HCT116 (cell line): Measurements from ENCODE around the gene GRIN2A. TPM values are rescaled to one million over a fixed set of nuclear protein-coding genes. Genes with fewer than 3 reads are reported as not detected.
"Not testable (repeated sequence)": the region's sequence is repeated elsewhere in the genome, so short reads cannot be mapped to it uniquely, and the experiment has no call there.

Source experiments
- ATAC-seq: fragments of 200-7000 bp; cut with Tn5 transposase; 2 replicates; pipeline ENCODE4 v1.9.1; 2020; ENCODE audit warnings: mild to moderate bottlenecking, moderate library complexity
- BruUV-seq: library from RNA; stranded (reverse); fragments of 400-500 nt; replicated peaks from 2 replicates; lab custom pipeline; 2021; lab: Mats Ljungman, UMichigan
- CTCF ChIA-PET: fragments of 300-600 bp; sonication (Branson Sonifier 250); formaldehyde crosslinking; loops from one replicate; lab custom pipeline; 2021; ENCODE audit warnings: antibody characterized with exemption; lab: Charles Lee
- POLR2A ChIA-PET: fragments of 300-600, 350-600 bp; sonication (Branson Sonifier 250); formaldehyde crosslinking; loops from one replicate; lab custom pipeline; 2021; ENCODE audit warnings: antibody characterized with exemption; lab: Charles Lee
- RAD21 ChIA-PET, 2 experiments: fragments of 300-600 bp; sonication (Branson Sonifier 250); formaldehyde crosslinking; loops; one replicate each; lab custom pipeline; 2023; ENCODE audit warnings: low total read pairs in 2 of 2; ENCODE audit not compliant: uncharacterized antibody in 2 of 2, unreplicated experiment in 2 of 2, low non-redundant PET in 1 of 2; lab: Charles Lee
- DNase-seq: peaks from one replicate; pipeline ENCODE4 v3.0.0-alpha.2; 2010; ENCODE audit warnings: low read depth, low spot score
- H2AFZ ChIP-seq: fragments of 200-600 bp; shearing (Covaris generic), sonication (generic); 2 replicates; pipeline ENCODE4 v1.6.1; 2017; ENCODE audit warnings: low read depth, mixed run types, mixed read lengths, antibody characterized with exemption, low read length; ENCODE audit not compliant: poor library complexity, severe bottlenecking
- H3K27ac ChIP-seq: 2 replicates; pipeline ENCODE4 v1.5.1; 2012; ENCODE audit warnings: low read depth, low read length
- H3K27me3 ChIP-seq: fragments of 200-600 bp; sonication (generic); 2 replicates; pipeline ENCODE4 v1.6.1; 2016; ENCODE audit warnings: mixed run types, low read length, mixed read lengths; ENCODE audit not compliant: insufficient read depth
- H3K36me3 ChIP-seq, 2 experiments: fragments of 200-500 bp in 1 of 2; fragments of 200-600 bp in 1 of 2; sonication (Bioruptor generic) in 1 of 2; sonication (generic) in 1 of 2; 2 replicates each; pipeline versions ENCODE4 v1.5.1 to v1.6.1; 2014 to 2016; ENCODE audit warnings: low read length in 2 of 2, inconsistent platforms in 1 of 2, mixed read lengths in 1 of 2, mixed run types in 1 of 2; ENCODE audit not compliant: insufficient read depth in 2 of 2, control insufficient read depth in 1 of 2
- H3K4me1 ChIP-seq, 2 experiments: fragments of 200-600 bp in 1 of 2; sonication (generic) in 1 of 2; 2 replicates each; pipeline versions ENCODE4 v1.5.1 to v1.6.1; 2012 to 2017; ENCODE audit warnings: low read length in 2 of 2, inconsistent platforms in 1 of 2, mild to moderate bottlenecking in 1 of 2, mixed read lengths in 1 of 2, mixed run types in 1 of 2, moderate library complexity in 1 of 2; ENCODE audit not compliant: insufficient read depth in 2 of 2, control insufficient read depth in 1 of 2
- H3K4me2 ChIP-seq: fragments of 200-600 bp; sonication (generic); 2 replicates; pipeline ENCODE4 v1.6.1; 2017; ENCODE audit warnings: mixed run types, low read length, mixed read lengths
- H3K4me3 ChIP-seq, 2 experiments: fragments of 200-600 bp in 1 of 2; sonication (generic) in 1 of 2; replicated peaks in 1 of 2; 2 replicates each; pipeline ENCODE4 v1.5.1; 2011 to 2016; ENCODE audit warnings: low read length in 2 of 2, control low read depth in 1 of 2, low read depth in 1 of 2, mild to moderate bottlenecking in 1 of 2, mixed read lengths in 1 of 2, mixed run types in 1 of 2
- H3K79me2 ChIP-seq: fragments of 200-600 bp; sonication (generic); 2 replicates; pipeline ENCODE4 v1.6.1; 2017; ENCODE audit warnings: mild to moderate bottlenecking, mixed run types, low read length, moderate library complexity, mixed read lengths; ENCODE audit not compliant: insufficient read depth
- H3K9ac ChIP-seq: fragments of 200-600 bp; sonication (generic); 2 replicates; pipeline ENCODE4 v1.6.1; 2016; ENCODE audit warnings: low read length, mixed read lengths
- H3K9me2 ChIP-seq: fragments of 200-600 bp; sonication (generic), shearing (Covaris generic); 2 replicates; pipeline ENCODE4 v1.6.1; 2017; ENCODE audit warnings: mixed run types, mild to moderate bottlenecking, moderate library complexity; ENCODE audit not compliant: insufficient read depth
- H3K9me3 ChIP-seq, 2 experiments: fragments of 200-500 bp in 1 of 2; fragments of 200-600 bp in 1 of 2; sonication (Bioruptor generic) in 1 of 2; sonication (generic) in 1 of 2; 2 replicates each; pipeline ENCODE4 v1.6.1; 2014 to 2017; ENCODE audit warnings: low read length in 2 of 2, mixed read lengths in 2 of 2, inconsistent platforms in 1 of 2, low read depth in 1 of 2, mild to moderate bottlenecking in 1 of 2, mixed run types in 1 of 2, moderate library complexity in 1 of 2; ENCODE audit not compliant: control insufficient read depth in 1 of 2, insufficient read depth in 1 of 2
- H4K20me1 ChIP-seq: fragments of 200-600 bp; sonication (generic), shearing (Covaris generic); 2 replicates; pipeline ENCODE4 v1.6.1; 2017; ENCODE audit warnings: mixed run types, mild to moderate bottlenecking, moderate library complexity; ENCODE audit not compliant: insufficient read depth
- CTCF ChIP-seq, 3 experiments: fragments of 200-600 bp in 1 of 3; sonication (generic) in 1 of 3; IDR thresholded peaks in 2 of 3; conservative IDR thresholded peaks in 1 of 3; 2 replicates each; pipeline ENCODE4 v1.5.1; 2012 to 2017; ENCODE audit warnings: low read depth in 2 of 3, low read length in 2 of 3, antibody characterized with exemption in 1 of 3, borderline replicate concordance in 1 of 3, control low read depth in 1 of 3, mild to moderate bottlenecking in 1 of 3, mixed read lengths in 1 of 3, mixed run types in 1 of 3, moderate library complexity in 1 of 3; ENCODE audit not compliant: insufficient read depth in 1 of 3
- ELF1 ChIP-seq: IDR thresholded peaks from 2 replicates; pipeline ENCODE4 v1.6.1; 2012; ENCODE audit warnings: low read depth, borderline replicate concordance
- FOSL1 ChIP-seq: IDR thresholded peaks from 2 replicates; pipeline ENCODE4 v1.6.1; 2012; ENCODE audit warnings: low read depth
- REST ChIP-seq: IDR thresholded peaks from 2 replicates; pipeline ENCODE4 v1.6.1; 2012; ENCODE audit warnings: low read depth
- SP1 ChIP-seq: IDR thresholded peaks from 2 replicates; pipeline ENCODE4 v1.6.1; 2012; ENCODE audit warnings: low read depth
- ZFX ChIP-seq: fragments of 450-650 bp; IDR thresholded peaks from 2 replicates; pipeline ENCODE4 v1.6.1; 2017
- intact Hi-C: fragments of 100-400 bp; cut with micrococcal nuclease; formaldehyde crosslinking; loops from 2 replicates; pipeline ENCODE4 v1.10.0; 2022
- total RNA-seq: library from RNA; stranded (reverse); gene quantifications from one replicate; pipeline ENCODE4 v1.2.1, GENCODE V29; 2021; ENCODE audit not compliant: unreplicated experiment

Gene GRIN2A
- total RNA-seq, 1 experiment from 2014 or later: 0.02 TPM

GRCh38 chr16:9885467-9885866 is 296.8 kb downstream of the GRIN2A start:
- no peak overlapping the region for H2AFZ ChIP-seq
- H3K79me2 ChIP-seq: no peaks in the 10 kb centered on the region
- H3K27me3 ChIP-seq: peaks cover 10% of the 10 kb centered on the region; the same call in 1 of the 2 replicates
- intact Hi-C loops: no loop called here
- no peaks in the 10 kb centered on the region for H3K4me1 ChIP-seq
- ATAC-seq: no peak
- no peaks in the 10 kb centered on the region for H4K20me1 ChIP-seq
- DNase-seq: no peak
- POLR2A ChIA-PET: no interaction called here
- no peaks in the 10 kb centered on the region for H3K36me3 ChIP-seq
- no TSS peak for BruUV-seq
- RAD21 ChIA-PET: no interaction called here
- no peak overlapping the region for H3K4me2 ChIP-seq
- no peaks in the 10 kb centered on the region for H3K9me2 ChIP-seq
- CTCF ChIA-PET: no interaction called here
- H3K9me3 ChIP-seq: no peaks in the 10 kb centered on the region
- TF ChIP-seq REST: no peak
- TF ChIP-seq CTCF (IDR thresholded peaks at IDR 0.05 in 2 of 3, conservative IDR thresholded peaks at IDR 0.05 in 1 of 3; ENCODE audit: borderline replicate concordance in 1 of 3, insufficient read depth in 1 of 3, low read depth in 2 of 3, low read length in 2 of 3): no peak
- TF ChIP-seq ZFX: no peak
- no peak for TF ChIP-seq ELF1
- no peak for TF ChIP-seq FOSL1
- no peak for TF ChIP-seq SP1
- TF ChIP-seq, all 23 proteins: peak for 0
- Histone ChIP-seq H3K9ac (no peak overlapping the region), H3K4me3 (no peak overlapping the region), H3K27ac (no peak overlapping the region)

GRCh38 chr16:9875981-9876380 is 306.2 kb downstream of the GRIN2A start:
- DNase-seq, H3K9me3 ChIP-seq, H3K27me3 ChIP-seq, H2AFZ ChIP-seq, H3K36me3 ChIP-seq, ATAC-seq, RAD21 ChIA-PET, POLR2A ChIA-PET, H3K4me2 ChIP-seq, H3K4me3 ChIP-seq, H3K9me2 ChIP-seq, H4K20me1 ChIP-seq, CTCF ChIA-PET, H3K4me1 ChIP-seq, H3K9ac ChIP-seq, H3K27ac ChIP-seq, intact Hi-C loops, H3K79me2 ChIP-seq, BruUV-seq: not testable (repeated sequence)
